Fibroblast of the conjunctiva (primary cell): Measurements from ENCODE around the gene MUS81.
"Not testable (repeated sequence)": the region's sequence is repeated elsewhere in the genome, so short reads cannot be mapped to it uniquely, and the experiment has no call there.

Experiments used
- DNase-seq: peaks from one replicate; pipeline ENCODE4 v3.0.0-alpha.2; 2010; ENCODE audit warnings: low read depth

MUS81 gene

GRCh38 chr11:65847746-65848145 is 12.5 kb upstream of the MUS81 start:
- no peak for DNase-seq

GRCh38 chr11:65848693-65849092 is 11.5 kb upstream of the MUS81 start:
- DNase-seq = not testable (repeated sequence)

GRCh38 chr11:65849366-65849765 is 10.9 kb upstream of the MUS81 start:
- no peak for DNase-seq

- DNase-seq = no peak
Measured at GRCh38 chr11:65849771-65850216, 10.4 kb upstream of the MUS81 start.

- DNase-seq = no peak
Measured at GRCh38 chr11:65850217-65851082, 9.8 kb upstream of the MUS81 start.

GRCh38 chr11:65851083-65851579 is 9.1 kb upstream of the MUS81 start:
- no peak for DNase-seq

- DNase-seq = no peak
Measured at GRCh38 chr11:65851811-65852507, 8.3 kb upstream of the MUS81 start.

- DNase-seq = no peak
Measured at GRCh38 chr11:65852508-65853245, 7.6 kb upstream of the MUS81 start.

- DNase-seq = no peak
Measured at GRCh38 chr11:65853246-65853979, 6.8 kb upstream of the MUS81 start.

- DNase-seq = no peak
Measured at GRCh38 chr11:65854161-65854592, 6.1 kb upstream of the MUS81 start.

- DNase-seq = no peak
Measured at GRCh38 chr11:65854852-65855837, 5.1 kb upstream of the MUS81 start.

GRCh38 chr11:65855927-65856363 is 4.3 kb upstream of the MUS81 start:
- no peak for DNase-seq

GRCh38 chr11:65856689-65857499 is 3.3 kb upstream of the MUS81 start:
- no peak for DNase-seq

GRCh38 chr11:65857500-65857852 is 2.8 kb upstream of the MUS81 start:
- no peak for DNase-seq

- peak; percentile 96 for DNase-seq
Measured at GRCh38 chr11:65857853-65858680, 2.2 kb upstream of the MUS81 start, which contains the start of gene CFL1. TSS of gene CFL1 (minus strand) at chr11:65858180. CDS start at chr11:65858099, 81 bp downstream.

- no peak for DNase-seq
Measured at GRCh38 chr11:65858681-65859087, 1.5 kb upstream of the MUS81 start.

GRCh38 chr11:65859095-65859811 is 980 bp upstream of the MUS81 start:
- DNase-seq = peak; percentile 98

- no peak for DNase-seq
Measured at GRCh38 chr11:65859812-65860277, 388 bp upstream of the MUS81 start.
